ENCODE results near the gene ZNF438. TPM values are rescaled to one million over a fixed set of nuclear protein-coding genes. Genes with fewer than 3 reads are reported as not detected.

The ZNF438 gene
- total and polyA plus RNA-seq, 2 of the 4 experiments (the other 2 are of a cell fraction) = 1.8 to 2.9 TPM

DNA sequence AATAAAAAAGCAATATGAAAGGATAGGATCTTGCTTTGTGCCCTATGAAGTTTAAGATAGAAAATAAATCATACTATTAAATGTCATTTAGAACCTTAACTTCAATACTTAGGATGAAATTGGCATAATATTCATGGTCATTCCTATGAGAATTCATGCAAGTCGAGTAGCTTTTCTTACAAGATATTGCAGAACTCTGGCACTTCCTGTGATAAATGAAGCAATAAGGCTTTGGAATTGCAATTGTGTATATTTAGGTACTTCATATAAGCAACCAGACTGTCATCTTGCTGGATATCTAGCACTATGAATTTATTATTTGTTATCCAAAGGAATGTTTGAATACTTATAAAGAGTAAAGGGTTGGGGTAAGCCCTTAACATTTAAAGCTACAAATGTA lies 116.5 kb downstream of the ZNF438 start:
- H3K9ac ChIP-seq (ENCODE audit: low read depth, low read length) = no peak overlapping the region
- intact Hi-C loops (cut with micrococcal nuclease) (no loop called here), dilution Hi-C loops (cut with HindIII; ENCODE audit: low sequenced_read_pairs, unreplicated experiment) (no loop called here), in situ Hi-C loops (cut with MboI; ENCODE audit: low sequenced_read_pairs) (no loop called here)
- H3K36me3 ChIP-seq (ENCODE audit: control insufficient read depth, insufficient read depth, low read length) = no peaks in the 10 kb centered on the region
- H3K56ac ChIP-seq (ENCODE audit: extremely low read depth, insufficient read depth, low read length) = no peak overlapping the region
- H2BK120ac ChIP-seq (ENCODE audit: low read depth, low read length) = no peak overlapping the region
- H3K14ac ChIP-seq (replicated peaks; ENCODE audit: low read depth, low read length) = no peak overlapping the region
- no TSS peak for BruUV-seq (replicated peaks)
- no peaks in the 10 kb centered on the region for H3K9me3 ChIP-seq (ENCODE audit: control insufficient read depth, insufficient read depth, low read length)
- H4K91ac ChIP-seq (ENCODE audit: insufficient read depth, low read depth, low read length) = no peak overlapping the region
- H2AK9ac ChIP-seq (replicated peaks; ENCODE audit: low read depth, low read length, poor library complexity) = no peak overlapping the region
- no peaks in the 10 kb centered on the region; the same call in 1 of the 2 replicates for H3K9me1 ChIP-seq (ENCODE audit: insufficient read depth, low read length)
- TF ChIP-seq CEBPB (IDR thresholded peaks at IDR 0.05; ENCODE audit: low read depth, low read length) (peak; percentile 85), MAFK (IDR thresholded peaks at IDR 0.05; ENCODE audit: low read depth, low read length) (no peak)
- H2AFZ ChIP-seq (replicated peaks; ENCODE audit: low read length, poor library complexity) = no peak overlapping the region
- no peak overlapping the region for H4K8ac ChIP-seq (ENCODE audit: low read depth in 2 of 2, low read length in 2 of 2)
- H2BK5ac ChIP-seq (ENCODE audit: low read depth, low read length, poor library complexity, severe bottlenecking) = no peak overlapping the region
- H4K20me1 ChIP-seq (ENCODE audit: insufficient read depth, low read length) = no peaks in the 10 kb centered on the region
- no CpG with 5 or more reads among the region's 1 CpG for WGBS, 2 experiments (ENCODE audit: extremely low coverage in 2 of 2, insufficient read length in 1 of 2)
- no peak overlapping the region for H4K5ac ChIP-seq (ENCODE audit: low read depth, low read length)
- ChIA-PET POLR2A (ENCODE audit: unreplicated experiment) (no interaction called here), CTCF (no interaction called here)
- no peak overlapping the region for H3K4me2 ChIP-seq (ENCODE audit: low read depth, low read length)
- no peak overlapping the region for H2BK15ac ChIP-seq (ENCODE audit: low read depth, low read length)
- no peak overlapping the region for H2BK20ac ChIP-seq (ENCODE audit: low read depth, low read length)
- no peak overlapping the region for H3K4ac ChIP-seq (ENCODE audit: low read depth, low read length)
- no peaks in the 10 kb centered on the region for H3K79me1 ChIP-seq (ENCODE audit: low read depth in 1 of 2, low read length in 2 of 2)
- no peak overlapping the region for H3K23ac ChIP-seq (ENCODE audit: low read depth, low read length)
- H3K27me3 ChIP-seq (ENCODE audit: control insufficient read depth, insufficient read depth, low read length) = no peaks in the 10 kb centered on the region
- no peak overlapping the region for H3K4me3 ChIP-seq (ENCODE audit: insufficient read depth, low read depth, low read length)
- H3K18ac ChIP-seq (ENCODE audit: low read depth, low read length) = no peak overlapping the region
- no peak overlapping the region for H3K27ac ChIP-seq (ENCODE audit: insufficient read depth, low read length)
- no peak overlapping the region for H2AK5ac ChIP-seq (ENCODE audit: low read depth, low read length)
- no peak; the same call in none of the 2 replicates for ATAC-seq (ENCODE audit: low read depth)
- peaks cover 4% of the 10 kb centered on the region; the same call in 1 of the 2 replicates for H3K4me1 ChIP-seq (ENCODE audit: control insufficient read depth, insufficient read depth, low read length)
- peak; percentile 65 for DNase-seq
